AG09319 (cell line): ENCODE measurements around the gene PIGL.

ENCODE experiments used
- DNase-seq: peaks from one replicate; pipeline ENCODE4 v3.0.0-alpha.2; 2010; ENCODE audit warnings: low read depth; ENCODE audit errors: extremely low read depth
- CTCF ChIP-seq: IDR thresholded peaks from 2 replicates; pipeline ENCODE4 v1.5.1; 2011; ENCODE audit warnings: low read depth, mild to moderate bottlenecking, inconsistent platforms, low read length, moderate library complexity

The PIGL gene

GRCh38 chr17:16267174-16267573, 50.2 kb downstream of the PIGL start:
- TF ChIP-seq CTCF, result no peak
- DNase-seq, result no peak

GRCh38 chr17:16269658-16270057, 52.6 kb downstream of the PIGL start:
- DNase-seq, result no peak
- TF ChIP-seq CTCF, result no peak

GRCh38 chr17:16272111-16272840, 55.3 kb downstream of the PIGL start:
- no peak for DNase-seq
- no peak for TF ChIP-seq CTCF

- no peak for DNase-seq
- TF ChIP-seq CTCF, result no peak
Observed at GRCh38 chr17:16273499-16273898, 56.5 kb downstream of the PIGL start.

GRCh38 chr17:16273929-16274339, 56.9 kb downstream of the PIGL start:
- no peak for TF ChIP-seq CTCF
- no peak for DNase-seq

GRCh38 chr17:16275024-16275423, 58.0 kb downstream of the PIGL start:
- TF ChIP-seq CTCF, result no peak
- no peak for DNase-seq

- no peak for DNase-seq
- TF ChIP-seq CTCF, result no peak
Observed at GRCh38 chr17:16277163-16277562, 60.2 kb downstream of the PIGL start.
